ENCODE data around the gene RACGAP1.

The RACGAP1 gene, protein sequence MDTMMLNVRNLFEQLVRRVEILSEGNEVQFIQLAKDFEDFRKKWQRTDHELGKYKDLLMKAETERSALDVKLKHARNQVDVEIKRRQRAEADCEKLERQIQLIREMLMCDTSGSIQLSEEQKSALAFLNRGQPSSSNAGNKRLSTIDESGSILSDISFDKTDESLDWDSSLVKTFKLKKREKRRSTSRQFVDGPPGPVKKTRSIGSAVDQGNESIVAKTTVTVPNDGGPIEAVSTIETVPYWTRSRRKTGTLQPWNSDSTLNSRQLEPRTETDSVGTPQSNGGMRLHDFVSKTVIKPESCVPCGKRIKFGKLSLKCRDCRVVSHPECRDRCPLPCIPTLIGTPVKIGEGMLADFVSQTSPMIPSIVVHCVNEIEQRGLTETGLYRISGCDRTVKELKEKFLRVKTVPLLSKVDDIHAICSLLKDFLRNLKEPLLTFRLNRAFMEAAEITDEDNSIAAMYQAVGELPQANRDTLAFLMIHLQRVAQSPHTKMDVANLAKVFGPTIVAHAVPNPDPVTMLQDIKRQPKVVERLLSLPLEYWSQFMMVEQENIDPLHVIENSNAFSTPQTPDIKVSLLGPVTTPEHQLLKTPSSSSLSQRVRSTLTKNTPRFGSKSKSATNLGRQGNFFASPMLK

GRCh38 chr12:50025187-50026059 is at the start of gene RACGAP1:
TSS of gene RACGAP1 (minus strand) at chr12:50025494. CDS start at chr12:50016715, 8,779 bp downstream.
- TF ChIP-seq GATA3 (IDR thresholded peaks at IDR 0.05; ENCODE audit: low read depth, low read length) (no peak), GATA2 (IDR thresholded peaks at IDR 0.05; ENCODE audit: low read depth, low read length) (no peak)

- TF ChIP-seq GATA3 (IDR thresholded peaks at IDR 0.05; ENCODE audit: low read depth, low read length) (no peak), GATA2 (IDR thresholded peaks at IDR 0.05; ENCODE audit: low read depth, low read length) (no peak)
Observed at GRCh38 chr12:50073712-50074111, 48.4 kb upstream of the RACGAP1 start.

DNA sequence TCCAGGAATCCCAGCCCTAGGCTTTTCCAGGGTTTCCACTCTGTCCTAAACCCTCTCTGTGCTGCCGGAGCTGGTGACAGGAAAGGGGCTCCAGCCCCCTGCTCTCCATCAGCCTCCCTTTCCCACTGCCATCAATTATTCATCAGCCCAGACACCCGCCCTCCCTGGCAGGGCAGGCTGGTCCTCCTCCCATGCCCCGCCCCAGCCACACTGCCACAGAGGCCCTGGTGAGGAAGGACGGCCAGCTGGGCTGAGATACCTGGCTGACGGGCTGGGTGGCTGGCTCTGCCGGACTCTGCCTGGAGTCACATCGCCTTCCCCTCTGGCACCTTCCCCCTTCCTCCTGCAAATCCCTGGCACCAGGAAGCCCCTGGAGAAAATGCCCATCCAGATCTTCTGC is 47.9 kb upstream of the RACGAP1 start:
- TF ChIP-seq GATA3 (IDR thresholded peaks at IDR 0.05; ENCODE audit: low read depth, low read length), result no peak
- no peak for TF ChIP-seq GATA2 (IDR thresholded peaks at IDR 0.05; ENCODE audit: low read depth, low read length)

- no peak for TF ChIP-seq GATA3 (IDR thresholded peaks at IDR 0.05; ENCODE audit: low read depth, low read length)
- TF ChIP-seq GATA2 (IDR thresholded peaks at IDR 0.05; ENCODE audit: low read depth, low read length), result no peak
Observed at GRCh38 chr12:50072198-50072907, 47.1 kb upstream of the RACGAP1 start.

GRCh38 chr12:50070314-50071060 is 45.2 kb upstream of the RACGAP1 start:
- TF ChIP-seq GATA2 (IDR thresholded peaks at IDR 0.05; ENCODE audit: low read depth, low read length) (no peak), GATA3 (IDR thresholded peaks at IDR 0.05; ENCODE audit: low read depth, low read length) (no peak)

- TF ChIP-seq GATA3 (IDR thresholded peaks at IDR 0.05; ENCODE audit: low read depth, low read length) (no peak), GATA2 (IDR thresholded peaks at IDR 0.05; ENCODE audit: low read depth, low read length) (no peak)
Observed at GRCh38 chr12:50069539-50069938, 44.2 kb upstream of the RACGAP1 start.

DNA sequence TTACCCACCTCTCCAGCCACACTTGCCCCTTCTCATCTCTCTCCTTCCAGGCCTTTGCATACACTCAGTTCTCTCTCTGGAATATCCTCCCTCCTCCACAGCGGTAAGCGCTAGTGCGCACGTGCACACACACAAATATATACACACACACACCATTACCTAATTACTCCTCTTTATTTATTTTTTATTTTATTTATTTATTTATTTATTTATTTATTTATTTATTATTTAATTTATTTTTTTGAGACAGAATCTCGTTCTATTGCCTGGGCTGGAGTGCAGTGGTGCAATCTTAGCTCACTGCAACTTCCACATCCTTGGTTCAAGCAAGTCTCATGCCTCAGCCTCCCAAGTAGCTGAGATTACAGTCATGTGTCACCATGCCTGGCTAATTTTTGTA is 43.8 kb upstream of the RACGAP1 start:
- TF ChIP-seq GATA2 (IDR thresholded peaks at IDR 0.05; ENCODE audit: low read depth, low read length) (no peak), GATA3 (IDR thresholded peaks at IDR 0.05; ENCODE audit: low read depth, low read length) (no peak)

- TF ChIP-seq GATA2 (IDR thresholded peaks at IDR 0.05; ENCODE audit: low read depth, low read length) (no peak), GATA3 (IDR thresholded peaks at IDR 0.05; ENCODE audit: low read depth, low read length) (no peak)
Observed at GRCh38 chr12:50066402-50066801, 41.1 kb upstream of the RACGAP1 start.

- TF ChIP-seq GATA2 (IDR thresholded peaks at IDR 0.05; ENCODE audit: low read depth, low read length), result no peak
- TF ChIP-seq GATA3 (IDR thresholded peaks at IDR 0.05; ENCODE audit: low read depth, low read length), result no peak
Observed at GRCh38 chr12:50065726-50066310, 40.5 kb upstream of the RACGAP1 start.

DNA sequence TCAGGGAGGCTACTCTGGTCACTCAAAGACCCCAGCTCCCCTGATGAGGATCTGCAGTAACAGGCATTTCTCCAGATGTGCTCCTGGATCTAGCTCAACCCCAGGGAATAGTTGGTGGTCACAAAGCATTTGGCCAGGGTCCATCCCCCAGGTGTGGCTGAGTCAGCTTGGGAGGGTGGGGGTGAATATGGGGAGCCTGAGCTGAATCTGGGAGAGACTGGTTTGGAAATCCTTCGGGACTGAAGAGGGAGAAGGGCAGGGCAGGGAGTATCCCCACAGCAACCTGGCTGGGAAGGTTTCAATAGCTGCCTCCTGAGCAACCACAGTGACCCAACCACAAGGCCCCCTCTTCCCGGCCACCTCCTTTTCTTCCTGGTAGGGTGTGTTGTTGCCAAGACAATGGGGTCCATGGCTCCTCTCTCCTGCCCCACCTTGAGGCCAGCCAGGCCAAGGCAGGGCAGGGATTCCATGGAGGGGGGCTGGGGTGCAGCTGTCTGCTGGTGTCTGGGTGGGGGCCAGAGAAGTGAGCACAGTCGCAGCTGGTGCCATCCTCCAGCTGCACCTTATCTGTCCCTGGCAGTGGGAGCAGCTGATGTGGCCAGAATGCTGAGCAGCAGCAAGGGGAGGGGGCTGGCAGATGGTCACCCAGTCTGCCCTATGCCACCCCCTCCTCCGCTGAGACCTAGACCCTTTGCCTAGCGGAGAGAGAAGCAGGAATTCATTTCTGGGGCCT is 37.6 kb upstream of the RACGAP1 start:
- TF ChIP-seq GATA2 (IDR thresholded peaks at IDR 0.05; ENCODE audit: low read depth, low read length), result no peak
- no peak for TF ChIP-seq GATA3 (IDR thresholded peaks at IDR 0.05; ENCODE audit: low read depth, low read length)

- TF ChIP-seq GATA2 (IDR thresholded peaks at IDR 0.05; ENCODE audit: low read depth, low read length) (no peak), GATA3 (IDR thresholded peaks at IDR 0.05; ENCODE audit: low read depth, low read length) (no peak)
Observed at GRCh38 chr12:50061946-50062686, 36.8 kb upstream of the RACGAP1 start.

All from SH-SY5Y (cell line).